H1 (cell line): Measurements from ENCODE around the gene TPRG1L.

Source experiments
- BRCA1 ChIP-seq: IDR thresholded peaks from 2 replicates; pipeline ENCODE4 v1.6.1; 2012; ENCODE audit warnings: low read depth, low read length, improper control_type of control experiment
- CHD1 ChIP-seq: IDR thresholded peaks from 2 replicates; pipeline ENCODE4 v1.6.1; 2012; ENCODE audit warnings: low read depth, low read length, improper control_type of control experiment
- GABPA ChIP-seq: IDR thresholded peaks from 2 replicates; pipeline ENCODE4 v1.6.1; 2011; ENCODE audit warnings: mild to moderate bottlenecking, low read length, moderate library complexity, borderline replicate concordance; ENCODE audit not compliant: insufficient read depth
- GTF2F1 ChIP-seq: IDR thresholded peaks from 2 replicates; pipeline ENCODE4 v1.6.1; 2012; ENCODE audit warnings: low read depth, low read length, improper control_type of control experiment, borderline replicate concordance
- HDAC2 ChIP-seq, 2 experiments: fragments of 300-600 bp in 1 of 2; sonication (generic) in 1 of 2; IDR thresholded peaks; 2 replicates each; pipeline ENCODE4 v1.6.1; 2011 to 2012; ENCODE audit warnings: low read depth in 2 of 2, low read length in 2 of 2, mild to moderate bottlenecking in 2 of 2, moderate library complexity in 2 of 2, borderline replicate concordance in 1 of 2, inconsistent platforms in 1 of 2
- JUND ChIP-seq: IDR thresholded peaks from 2 replicates; pipeline ENCODE4 v1.6.1; 2011; ENCODE audit warnings: mild to moderate bottlenecking, improper control_type of control experiment, low read length
- PHF8 ChIP-seq: fragments of 200-600 bp; sonication (generic); conservative IDR thresholded peaks from 2 replicates; pipeline ENCODE4 v1.7.1; 2012; ENCODE audit warnings: low read depth, mild to moderate bottlenecking, inconsistent platforms, low read length, moderate library complexity
- POLR2A ChIP-seq, 2 experiments: IDR thresholded peaks; 1 replicate in 1 of 2; 2 replicates in 1 of 2; pipeline ENCODE4 v1.6.1; 2011; ENCODE audit warnings: low read depth in 2 of 2, low read length in 2 of 2, mild to moderate bottlenecking in 2 of 2; ENCODE audit errors: control extremely low read depth in 1 of 2
- POLR2AphosphoS5 ChIP-seq: IDR thresholded peaks from 2 replicates; pipeline ENCODE4 v1.6.1; 2011; ENCODE audit warnings: low read depth, low read length
- TF ChIP-seq, protein P1 (sequence below), 3 experiments: IDR thresholded peaks; 1 replicate in 2 of 3; 2 replicates in 1 of 3; pipeline versions ENCODE4 v1.5.1 to v1.6.1; 2011; ENCODE audit warnings: low read length in 3 of 3, mild to moderate bottlenecking in 3 of 3, inconsistent platforms in 2 of 3, low read depth in 1 of 3, moderate library complexity in 1 of 3; ENCODE audit not compliant: insufficient read depth in 1 of 3; ENCODE audit errors: control extremely low read depth in 1 of 3

DNA sequence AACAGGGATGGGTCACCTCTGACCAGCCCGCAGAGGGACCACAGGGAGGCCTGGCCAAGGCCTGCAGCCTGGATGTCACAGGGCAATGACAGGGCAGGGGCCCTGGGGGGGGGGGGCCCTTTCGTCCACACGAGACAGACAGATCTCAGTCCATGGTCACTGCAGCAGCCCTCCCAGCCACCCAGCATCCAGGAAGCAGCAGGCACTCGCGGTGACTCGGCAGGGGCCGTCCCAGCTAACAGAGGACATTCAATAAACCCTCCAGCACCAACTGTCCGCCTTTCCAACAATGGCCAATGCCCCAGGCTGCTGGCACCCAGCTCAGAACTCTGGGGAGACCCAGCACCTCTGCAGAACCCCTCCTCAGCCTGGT lies 46.4 kb upstream of the TPRG1L start:
- TF ChIP-seq BRCA1, result no peak
- no peak for TF ChIP-seq GTF2F1
- no peak for TF ChIP-seq PHF8
- TF ChIP-seq, protein P1, sequence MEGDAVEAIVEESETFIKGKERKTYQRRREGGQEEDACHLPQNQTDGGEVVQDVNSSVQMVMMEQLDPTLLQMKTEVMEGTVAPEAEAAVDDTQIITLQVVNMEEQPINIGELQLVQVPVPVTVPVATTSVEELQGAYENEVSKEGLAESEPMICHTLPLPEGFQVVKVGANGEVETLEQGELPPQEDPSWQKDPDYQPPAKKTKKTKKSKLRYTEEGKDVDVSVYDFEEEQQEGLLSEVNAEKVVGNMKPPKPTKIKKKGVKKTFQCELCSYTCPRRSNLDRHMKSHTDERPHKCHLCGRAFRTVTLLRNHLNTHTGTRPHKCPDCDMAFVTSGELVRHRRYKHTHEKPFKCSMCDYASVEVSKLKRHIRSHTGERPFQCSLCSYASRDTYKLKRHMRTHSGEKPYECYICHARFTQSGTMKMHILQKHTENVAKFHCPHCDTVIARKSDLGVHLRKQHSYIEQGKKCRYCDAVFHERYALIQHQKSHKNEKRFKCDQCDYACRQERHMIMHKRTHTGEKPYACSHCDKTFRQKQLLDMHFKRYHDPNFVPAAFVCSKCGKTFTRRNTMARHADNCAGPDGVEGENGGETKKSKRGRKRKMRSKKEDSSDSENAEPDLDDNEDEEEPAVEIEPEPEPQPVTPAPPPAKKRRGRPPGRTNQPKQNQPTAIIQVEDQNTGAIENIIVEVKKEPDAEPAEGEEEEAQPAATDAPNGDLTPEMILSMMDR (IDR thresholded peaks at IDR 0.05; ENCODE audit: control extremely low read depth in 1 of 3, insufficient read depth in 1 of 3, low read depth in 1 of 3, low read length in 3 of 3), result no peak
- TF ChIP-seq POLR2AphosphoS5, result no peak
- TF ChIP-seq JUND, result no peak
- no peak for TF ChIP-seq HDAC2 (IDR thresholded peaks at IDR 0.05; ENCODE audit: borderline replicate concordance in 1 of 2, low read depth in 2 of 2, low read length in 2 of 2)
- no peak for TF ChIP-seq CHD1
- TF ChIP-seq GABPA, result no peak
- no peak for TF ChIP-seq POLR2A (IDR thresholded peaks at IDR 0.05; ENCODE audit: control extremely low read depth in 1 of 2, low read depth in 2 of 2, low read length in 2 of 2)
